Measurements from ENCODE around the gene TNRC6B. TPM values are rescaled to one million over a fixed set of nuclear protein-coding genes. Genes with fewer than 3 reads are reported as not detected.
A peak's percentile ranks its signal among the peaks of the same experiment; 100 is the strongest.

TNRC6B gene
- total RNA-seq, 1 experiment from 2014 or later: 58.1 TPM

- Mint-ChIP-seq H3K4me3 (peak overlapping the region; percentile 99), H3K27me3 (ENCODE audit: low read depth) (no peaks in the 10 kb centered on the region), H3K9me3 (no peaks in the 10 kb centered on the region; a peak in 1 of 5 replicates), H3K4me1 (peaks cover 8% of the 10 kb centered on the region in 2 experiments), H3K36me3 (ENCODE audit: insufficient read depth in 1 of 3, low read depth in 3 of 3) (peaks cover 22 to 53% (median 43%) of the 10 kb centered on the region in 3 experiments; a peak in 6 of 7 replicates), H3K27ac (peak overlapping the region in 1 of 3 experiments; percentile 86; a peak in 3 of 7 replicates)
- no peak overlapping the region for H3K56ac ChIP-seq (ENCODE audit: insufficient read length, low read depth, low read length)
- no peak overlapping the region for H3K4ac ChIP-seq (ENCODE audit: low read depth, low read length)
- no peak overlapping the region for H3K27ac ChIP-seq (ENCODE audit: insufficient read length, low read depth, low read length)
- no peak overlapping the region for H4K5ac ChIP-seq (ENCODE audit: insufficient read length, low read depth, low read length)
- peaks cover 16% of the 10 kb centered on the region for H3K23me2 ChIP-seq (ENCODE audit: insufficient read length, low read depth, low read length, poor library complexity, severe bottlenecking)
- no peak overlapping the region for H3K14ac ChIP-seq (ENCODE audit: insufficient read depth, low read length)
- H3T11ph ChIP-seq (ENCODE audit: low read length): no peak overlapping the region
- no peaks in the 10 kb centered on the region for H4K20me1 ChIP-seq (ENCODE audit: control insufficient read depth, insufficient read depth, insufficient read length)
- H2BK12ac ChIP-seq (ENCODE audit: insufficient read length, low read depth, low read length): no peak overlapping the region
- no peaks in the 10 kb centered on the region for H3K27me3 ChIP-seq (ENCODE audit: insufficient read depth, low read length)
- no peak overlapping the region for H3K23ac ChIP-seq (ENCODE audit: insufficient read length, low read depth, low read length)
- H3K9ac ChIP-seq (ENCODE audit: extremely low read depth, insufficient read length, low read length): no peak overlapping the region
- WGBS (ENCODE audit: extremely low coverage, insufficient read length, low lambda C conversion rate): no CpG with 5 or more reads among the region's 10 CpGs
- no peaks in the 10 kb centered on the region for H3K4me1 ChIP-seq (ENCODE audit: insufficient read depth, low read length)
- H3K9me3 ChIP-seq (ENCODE audit: control insufficient read depth, low read depth, low read length): no peaks in the 10 kb centered on the region
- H2AFZ ChIP-seq (ENCODE audit: low read length): no peak overlapping the region
- no peak overlapping the region for H2BK5ac ChIP-seq (ENCODE audit: insufficient read length, low read length)
- H2AK5ac ChIP-seq (ENCODE audit: insufficient read length, low read length): no peak overlapping the region
- no peak overlapping the region for H2BK120ac ChIP-seq (ENCODE audit: low read depth, low read length, poor library complexity, severe bottlenecking)
- H4K91ac ChIP-seq (ENCODE audit: insufficient read length, low read depth, low read length): no peak overlapping the region
- DNase-seq: no peak
- no peak overlapping the region for H2BK15ac ChIP-seq (ENCODE audit: low read depth, low read length)
- no peak overlapping the region for H4K8ac ChIP-seq (replicated peaks; ENCODE audit: insufficient read length, low read depth, low read length)
- H3K79me2 ChIP-seq (ENCODE audit: insufficient read depth, low read length): peaks cover 23% of the 10 kb centered on the region; the same call in 1 of the 2 replicates
- H3K18ac ChIP-seq (ENCODE audit: insufficient read length, low read depth, low read length): no peak overlapping the region
- TF ChIP-seq CTCF (conservative IDR thresholded peaks at IDR 0.05): peak; percentile 81
- peaks cover 3% of the 10 kb centered on the region for H3K79me1 ChIP-seq (ENCODE audit: insufficient read depth, low read depth, low read length, poor library complexity, severe bottlenecking)
- H2BK20ac ChIP-seq (ENCODE audit: low read depth, low read length, poor library complexity, severe bottlenecking): no peak overlapping the region
- H3K4me2 ChIP-seq (ENCODE audit: insufficient read depth, insufficient read length, low read length): peak overlapping the region; percentile 98
Observed at GRCh38 chr22:40348025-40348658, 170.4 kb downstream of the TNRC6B start.

All from H9 (cell line).